T-helper 2 cell treated with Interferon-gamma antibody and Interleukin-4, amounts not matched to agents 100 ng/mL and 5 ng/mL, for 36 hours (primary cell): ENCODE measurements around the gene MYO15B. TPM values are rescaled to one million over a fixed set of nuclear protein-coding genes. Genes with fewer than 3 reads are reported as not detected.

ENCODE experiments used
- intact Hi-C: fragments of 100-400 bp; cut with micrococcal nuclease; formaldehyde crosslinking; loops from one replicate; pipeline ENCODE4 v1.15.1; 2023
- total RNA-seq: library from RNA; stranded (reverse); gene quantifications from 2 replicates; pipeline ENCODE4 v1.2.3, GENCODE V29; 2022

MYO15B gene
- total RNA-seq, 1 donor from 2014 or later: 53.8 TPM

DNA sequence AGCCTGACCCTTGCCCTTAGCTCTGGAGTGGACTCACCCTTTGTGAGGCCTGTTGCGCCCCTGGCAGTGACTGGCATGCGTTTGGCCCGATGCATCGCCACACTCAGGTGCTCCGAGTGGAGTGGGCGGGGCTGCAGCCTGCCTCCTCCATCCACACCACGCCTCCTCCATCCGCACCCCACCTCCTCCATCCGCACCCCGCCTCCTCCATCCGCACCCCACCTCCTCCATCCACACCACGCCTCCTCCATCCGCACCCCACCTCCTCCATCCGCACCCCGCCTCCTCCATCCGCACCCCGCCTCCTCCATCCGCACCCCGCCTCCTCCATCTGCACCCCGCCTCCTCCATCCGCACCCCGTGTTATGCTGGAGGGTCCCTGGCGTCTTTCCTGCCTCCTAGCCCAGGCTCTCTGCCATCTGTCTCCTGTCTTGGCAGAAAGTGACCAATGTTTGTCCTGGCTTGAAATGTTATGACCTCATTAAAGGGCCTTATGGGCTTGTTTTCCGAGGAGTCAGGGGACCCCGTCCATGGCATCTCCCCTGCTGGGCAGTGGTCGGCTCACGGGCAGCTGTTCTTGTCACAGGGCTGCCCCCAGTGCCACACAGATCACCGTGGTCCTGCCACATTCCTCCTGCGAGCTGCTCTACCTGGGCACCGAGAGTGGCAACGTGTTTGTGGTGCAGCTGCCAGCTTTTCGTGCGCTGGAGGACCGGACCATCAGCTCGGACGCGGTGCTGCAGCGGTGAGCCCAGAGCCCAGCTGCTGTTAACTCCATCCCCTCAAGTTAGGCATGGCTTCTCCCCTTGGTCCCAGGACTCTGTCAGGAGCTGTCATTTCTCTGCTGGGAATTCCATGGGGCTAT lies 28.7 kb upstream of the MYO15B start:
- intact Hi-C loops: no loop called here

DNA sequence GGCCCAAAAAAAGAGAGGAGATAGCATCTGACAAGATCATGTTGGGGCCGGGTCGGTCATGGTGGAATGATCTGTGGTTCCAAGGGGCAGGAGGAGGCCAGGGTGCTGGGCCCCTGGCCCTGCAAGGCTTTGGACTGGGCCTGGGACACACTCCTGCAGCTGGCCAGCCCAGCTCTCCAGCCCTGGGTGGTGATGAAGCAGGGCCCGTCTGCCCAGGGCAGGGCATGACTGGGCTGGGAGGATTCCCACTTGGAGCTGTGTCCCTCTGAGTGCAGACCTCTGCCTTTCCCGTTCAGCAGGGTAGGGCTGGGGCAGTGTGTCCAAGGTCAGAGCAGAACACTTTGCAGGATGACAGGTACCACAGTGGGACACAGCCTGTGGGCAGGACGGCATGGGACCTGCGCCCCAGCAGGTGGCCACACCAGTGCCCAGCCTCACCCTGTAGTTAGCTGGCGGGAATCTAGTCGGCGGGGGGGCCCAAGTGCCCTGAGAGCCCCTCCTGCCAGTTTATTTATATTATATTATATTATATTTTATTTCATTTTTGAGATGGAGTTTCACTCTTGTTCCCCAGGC lies 27.6 kb upstream of the MYO15B start:
- intact Hi-C loops: no loop called here

DNA sequence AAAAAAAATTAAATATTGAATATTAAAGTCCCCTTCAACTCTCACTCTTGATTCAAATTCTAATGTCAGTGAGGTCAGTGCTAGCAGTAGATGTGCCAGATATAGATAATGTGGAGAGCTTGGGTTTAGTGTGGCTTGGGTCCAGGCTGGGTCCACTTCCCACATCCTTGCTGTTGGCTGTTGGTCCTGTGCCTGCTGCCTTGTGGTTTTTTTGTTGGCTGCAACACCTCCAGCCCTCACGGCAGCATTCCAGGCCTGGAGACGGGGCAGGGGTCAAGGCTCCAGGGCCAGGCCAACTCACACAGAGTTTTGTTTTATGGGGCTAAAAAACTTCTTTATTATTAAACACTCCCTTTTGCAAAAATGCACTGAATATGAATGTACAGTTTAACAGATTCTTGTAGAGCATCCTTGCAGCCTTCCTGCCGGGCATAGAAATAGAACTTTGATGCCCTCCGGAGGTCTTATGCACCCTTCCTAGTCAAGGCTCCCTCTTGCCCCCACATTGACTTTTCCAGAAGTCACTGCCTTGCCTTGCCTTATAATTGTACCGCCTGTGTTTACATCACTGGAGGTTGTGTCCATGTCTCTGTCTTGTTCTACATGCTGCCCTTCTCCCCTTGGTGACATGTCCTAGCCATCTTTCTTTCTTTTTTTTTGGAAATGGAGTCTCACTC lies 25.5 kb upstream of the MYO15B start:
- intact Hi-C loops: no loop called here

DNA sequence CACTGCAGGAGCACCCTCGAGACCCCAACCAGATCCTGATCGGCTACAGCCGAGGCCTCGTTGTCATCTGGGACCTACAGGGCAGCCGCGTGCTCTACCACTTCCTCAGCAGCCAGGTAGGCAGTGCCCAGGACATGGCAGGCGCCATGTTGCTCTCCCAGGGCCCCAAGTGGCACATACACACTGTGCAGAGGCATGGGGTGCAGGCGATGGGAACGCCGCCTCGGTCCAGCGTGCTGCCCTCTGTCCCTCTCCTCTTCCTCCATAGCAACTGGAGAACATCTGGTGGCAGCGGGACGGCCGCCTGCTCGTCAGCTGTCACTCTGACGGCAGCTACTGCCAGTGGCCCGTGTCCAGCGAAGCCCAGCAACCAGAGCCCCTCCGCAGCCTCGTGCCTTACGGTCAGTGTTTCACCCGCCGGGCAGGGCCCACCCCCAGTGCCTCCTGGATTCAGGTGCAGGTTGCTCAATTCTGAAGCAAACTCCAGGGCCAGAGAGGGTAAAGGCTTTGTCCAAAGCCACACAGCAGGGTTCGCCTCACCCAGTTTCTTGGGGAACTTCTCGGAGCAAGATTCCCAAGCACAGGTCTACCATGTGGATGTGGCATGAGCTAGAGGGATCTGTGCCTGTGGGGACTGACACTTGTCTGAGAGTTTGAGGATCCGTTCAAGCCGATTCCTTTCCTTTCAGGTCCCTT lies 24.4 kb upstream of the MYO15B start:
- intact Hi-C loops: no loop called here

DNA sequence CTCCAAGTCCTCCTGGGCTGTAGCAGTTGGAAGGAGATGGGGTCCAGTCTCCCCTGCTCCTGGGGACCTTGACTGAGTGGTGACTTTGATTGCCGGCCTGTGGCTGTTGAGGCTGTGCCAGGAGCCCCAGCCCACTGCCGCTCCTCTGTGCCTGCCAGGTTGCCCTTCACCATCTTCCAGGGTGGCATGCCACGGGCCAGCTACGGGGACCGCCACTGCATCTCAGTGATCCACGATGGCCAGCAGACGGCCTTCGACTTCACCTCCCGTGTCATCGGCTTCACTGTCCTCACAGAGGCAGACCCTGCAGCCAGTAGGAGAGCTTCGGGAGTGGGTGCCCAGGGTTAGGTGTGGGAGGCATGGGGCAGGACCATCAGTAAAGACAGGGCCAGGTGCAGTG lies 23.4 kb upstream of the MYO15B start:
- intact Hi-C loops: no loop called here

DNA sequence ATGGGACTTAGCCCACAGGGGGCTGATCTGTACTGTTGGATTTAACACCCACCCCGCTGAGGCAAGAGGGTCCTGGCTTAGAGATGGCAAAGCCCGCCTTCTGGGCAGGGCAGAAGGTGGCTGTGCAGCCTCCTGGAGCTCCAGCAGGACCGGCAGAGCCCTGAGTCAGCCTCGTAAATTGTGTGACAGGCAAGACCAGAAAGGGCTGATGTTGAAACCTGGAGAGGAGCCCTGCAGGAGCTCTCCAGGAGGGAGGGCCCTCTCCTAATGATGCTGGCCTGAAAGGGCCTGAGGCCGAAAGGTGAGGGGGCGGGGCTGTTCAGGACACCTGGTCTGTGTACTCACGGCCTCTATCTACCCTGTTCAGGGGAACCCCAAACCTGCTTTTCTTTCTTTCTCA lies 22.5 kb upstream of the MYO15B start:
- intact Hi-C loops: no loop called here

DNA sequence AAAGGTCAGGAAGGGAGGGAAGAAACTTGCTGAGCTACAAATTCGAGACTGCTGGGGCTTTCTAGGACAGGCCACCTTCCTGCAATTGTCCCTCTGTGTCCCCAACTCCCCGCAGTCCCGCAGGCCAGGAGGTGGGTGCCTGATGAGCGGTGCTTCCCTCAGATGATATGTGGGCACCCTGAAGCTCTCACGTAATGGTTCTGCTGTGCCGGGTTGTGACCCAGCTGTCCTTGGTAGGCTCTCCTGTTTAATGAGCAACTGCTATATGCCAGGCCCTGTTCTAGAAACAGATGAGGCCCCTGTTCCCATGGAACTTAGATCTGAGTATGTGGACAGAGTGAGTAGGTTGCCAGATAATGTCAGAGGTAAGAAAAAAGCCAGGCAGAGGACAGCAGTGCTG lies 22.0 kb upstream of the MYO15B start:
- intact Hi-C loops: no loop called here

DNA sequence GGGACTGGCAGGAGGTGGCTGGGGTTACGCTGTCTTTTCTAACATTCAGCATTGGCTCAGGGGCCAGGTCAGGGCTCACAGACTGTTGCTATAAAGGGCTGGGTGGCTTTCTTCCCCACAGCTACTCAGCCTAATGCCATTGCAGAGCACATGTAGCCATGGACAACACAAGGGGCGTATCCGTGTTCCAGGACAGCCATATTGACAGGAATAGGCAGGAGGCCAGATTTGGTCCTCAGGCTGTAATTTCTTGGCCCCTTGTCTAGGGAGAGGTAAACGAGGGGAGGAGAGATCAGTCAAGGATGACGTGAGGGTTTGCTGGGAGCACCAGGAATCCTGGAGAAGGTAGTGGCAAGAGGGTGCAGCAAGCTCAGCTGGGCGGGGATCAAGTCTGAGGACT lies 21.2 kb upstream of the MYO15B start:
- intact Hi-C loops: no loop called here

DNA sequence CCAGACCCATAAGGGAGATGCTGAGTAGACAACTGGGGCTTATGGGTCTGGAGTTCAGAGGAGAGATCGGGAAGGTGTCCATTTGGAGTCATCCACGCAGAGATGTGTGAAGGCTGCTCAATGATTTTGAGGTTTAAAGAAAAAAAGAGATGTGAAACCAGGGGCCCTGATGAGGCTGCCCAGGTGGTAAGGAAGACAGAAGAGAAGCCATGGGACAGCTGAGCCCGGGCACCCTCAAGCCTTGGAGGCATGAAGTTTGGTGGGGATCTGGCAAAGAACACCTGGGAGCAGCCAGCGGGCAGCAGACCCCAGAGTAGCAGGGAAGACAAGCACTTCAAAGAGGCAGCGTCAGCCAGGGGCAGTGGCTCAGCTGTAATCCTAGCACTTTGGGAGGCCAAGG lies 20.8 kb upstream of the MYO15B start:
- intact Hi-C loops: no loop called here

DNA sequence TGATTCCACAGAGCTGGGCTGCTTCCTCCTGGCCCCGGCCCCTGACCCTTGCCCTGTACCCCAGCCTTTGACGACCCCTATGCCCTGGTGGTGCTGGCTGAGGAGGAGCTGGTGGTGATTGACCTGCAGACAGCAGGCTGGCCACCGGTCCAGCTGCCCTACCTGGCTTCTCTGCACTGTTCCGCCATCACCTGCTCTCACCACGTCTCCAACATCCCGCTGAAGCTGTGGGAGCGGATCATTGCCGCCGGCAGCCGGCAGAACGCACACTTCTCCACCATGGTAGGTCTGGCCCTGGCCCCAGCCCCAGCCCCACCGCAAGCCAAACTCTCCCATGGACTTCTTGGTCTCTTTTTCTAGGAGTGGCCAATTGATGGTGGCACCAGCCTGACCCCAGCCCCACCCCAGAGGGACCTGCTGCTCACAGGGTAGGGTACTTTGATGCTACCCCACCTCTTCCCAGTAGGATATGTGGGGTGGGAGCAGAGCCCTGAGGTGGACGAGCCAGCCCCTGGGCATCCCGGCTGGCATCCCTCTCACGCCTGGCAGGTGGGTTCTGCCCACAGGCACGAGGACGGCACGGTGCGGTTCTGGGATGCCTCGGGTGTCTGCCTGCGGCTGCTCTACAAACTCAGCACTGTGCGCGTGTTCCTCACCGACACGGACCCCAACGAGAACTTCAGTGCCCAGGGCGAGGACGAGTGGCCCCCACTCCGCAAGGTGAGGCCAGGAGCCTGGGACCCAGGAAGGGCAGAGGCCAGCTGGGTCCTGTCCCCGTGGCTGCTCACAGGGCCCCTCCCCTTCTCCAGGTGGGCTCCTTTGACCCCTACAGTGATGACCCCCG lies 19.0 kb upstream of the MYO15B start:
- intact Hi-C loops: no loop called here

DNA sequence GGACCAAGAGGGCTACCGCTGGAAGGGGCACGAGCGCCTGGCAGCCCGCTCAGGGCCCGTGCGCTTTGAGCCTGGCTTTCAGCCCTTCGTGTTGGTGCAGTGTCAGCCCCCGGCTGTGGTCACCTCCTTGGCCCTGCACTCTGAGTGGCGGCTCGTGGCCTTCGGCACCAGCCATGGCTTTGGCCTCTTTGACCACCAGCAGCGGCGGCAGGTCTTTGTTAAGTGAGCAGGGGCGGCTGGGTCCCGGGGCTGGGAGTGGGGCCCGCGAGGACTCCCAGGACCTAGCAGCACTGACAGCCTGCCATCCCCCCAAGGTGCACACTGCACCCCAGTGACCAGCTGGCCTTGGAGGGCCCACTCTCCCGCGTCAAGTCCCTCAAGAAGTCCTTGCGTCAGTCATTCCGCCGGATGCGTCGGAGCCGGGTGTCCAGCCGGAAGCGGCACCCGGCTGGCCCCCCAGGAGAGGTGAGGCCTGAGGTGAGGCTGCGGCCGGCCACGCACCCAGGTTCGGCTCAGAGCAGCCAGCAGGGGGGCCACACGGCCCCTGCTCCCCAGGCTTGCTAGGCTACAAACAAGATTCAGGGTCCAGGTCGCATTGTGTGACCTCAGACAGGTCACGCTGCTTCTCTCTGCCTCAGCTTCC lies 17.4 kb upstream of the MYO15B start:
- intact Hi-C loops: no loop called here

DNA sequence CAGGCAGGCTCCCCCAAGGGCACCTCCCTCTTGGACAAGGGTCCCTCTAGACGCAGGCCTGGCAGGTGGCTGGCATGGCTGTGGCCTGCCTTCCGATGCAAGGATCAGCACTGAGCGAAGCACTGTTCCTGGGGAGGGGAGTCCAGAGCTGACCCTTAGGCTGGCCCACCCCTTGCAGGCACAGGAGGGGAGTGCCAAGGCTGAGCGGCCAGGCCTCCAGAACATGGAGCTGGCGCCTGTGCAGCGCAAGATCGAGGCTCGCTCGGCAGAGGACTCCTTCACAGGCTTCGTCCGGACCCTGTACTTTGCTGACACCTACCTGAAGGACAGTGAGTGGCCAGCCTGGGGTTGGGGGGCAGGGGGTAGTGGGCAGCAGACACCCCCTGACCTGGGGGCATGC lies 16.8 kb upstream of the MYO15B start:
- intact Hi-C loops: no loop called here

DNA sequence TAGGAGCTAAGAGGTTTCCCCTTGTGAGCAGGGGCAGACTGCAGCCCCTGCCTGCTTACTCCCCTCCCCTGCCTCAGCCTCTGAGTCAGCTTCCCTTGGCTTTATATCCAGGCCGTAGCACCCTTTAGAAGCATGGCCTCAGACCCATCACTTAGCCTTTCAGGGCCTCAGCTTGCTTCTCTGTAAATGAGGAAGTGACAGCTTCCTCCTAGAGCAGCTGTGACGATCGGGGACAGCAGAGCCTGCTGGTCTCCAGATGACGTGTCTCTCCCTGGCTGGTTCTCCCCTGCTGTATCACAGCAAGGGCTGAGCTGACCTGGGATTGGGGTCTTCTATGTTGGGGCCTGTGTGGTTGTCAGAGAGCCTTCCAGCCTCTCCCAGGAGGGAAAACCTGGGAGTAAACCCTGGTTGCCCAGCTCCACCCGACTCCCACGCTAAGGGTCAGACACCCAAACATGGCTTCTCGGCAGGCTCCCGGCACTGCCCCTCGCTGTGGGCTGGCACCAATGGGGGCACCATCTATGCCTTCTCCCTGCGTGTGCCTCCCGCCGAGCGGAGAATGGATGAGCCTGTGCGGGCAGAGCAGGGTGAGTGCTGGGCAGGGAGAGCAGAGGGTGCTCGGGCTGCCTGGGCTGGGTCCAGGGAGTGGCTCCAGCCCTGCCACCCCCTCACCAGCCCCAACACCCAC lies 16.3 kb upstream of the MYO15B start:
- intact Hi-C loops: no loop called here

DNA sequence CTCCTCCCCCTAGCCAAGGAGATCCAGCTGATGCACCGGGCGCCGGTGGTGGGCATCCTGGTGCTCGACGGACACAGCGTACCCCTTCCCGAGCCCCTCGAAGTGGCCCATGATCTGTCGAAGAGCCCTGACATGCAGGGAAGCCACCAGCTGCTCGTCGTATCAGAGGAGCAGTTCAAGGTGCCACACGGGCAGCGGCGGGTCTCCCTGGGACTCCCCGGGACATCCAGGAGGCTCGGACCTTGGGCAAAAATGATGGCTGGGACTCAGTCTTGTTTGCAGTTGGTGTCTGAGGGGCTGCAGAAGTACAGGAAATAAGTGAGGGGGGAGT lies 15.8 kb upstream of the MYO15B start:
- intact Hi-C loops: no loop called here

DNA sequence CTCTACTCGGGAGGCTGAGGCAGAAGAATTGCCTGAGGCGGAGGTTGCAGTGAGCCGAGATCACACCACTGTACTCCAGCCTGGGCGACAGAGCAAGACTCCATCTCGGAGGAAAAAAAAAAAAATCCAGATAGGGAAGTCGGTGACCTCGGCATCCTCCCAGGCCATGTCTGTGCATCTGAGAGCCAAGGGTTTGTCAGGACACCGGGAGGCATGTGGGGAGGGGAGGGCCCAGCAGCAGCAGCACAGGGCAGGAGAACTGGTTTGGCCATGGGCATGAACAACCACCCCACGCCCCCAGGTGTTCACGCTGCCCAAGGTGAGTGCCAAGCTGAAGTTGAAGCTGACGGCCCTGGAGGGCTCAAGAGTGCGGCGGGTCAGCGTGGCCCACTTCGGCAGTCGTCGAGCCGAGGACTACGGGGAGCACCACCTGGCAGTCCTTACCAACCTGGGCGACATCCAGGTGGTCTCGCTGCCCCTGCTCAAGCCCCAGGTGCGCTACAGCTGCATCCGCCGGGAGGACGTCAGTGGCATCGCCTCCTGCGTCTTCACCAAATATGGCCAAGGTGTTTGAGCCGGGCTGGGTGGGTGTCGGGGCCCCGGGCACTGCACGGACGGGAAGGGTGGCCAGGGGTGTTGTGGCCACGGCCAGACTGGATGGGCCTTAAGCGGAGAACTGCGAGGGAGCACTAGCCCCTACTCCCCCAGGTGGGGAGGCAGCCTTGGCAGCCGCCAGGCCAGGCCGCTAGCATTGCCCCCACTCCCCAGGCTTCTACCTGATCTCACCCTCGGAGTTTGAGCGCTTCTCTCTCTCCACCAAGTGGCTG lies 14.7 kb upstream of the MYO15B start:
- intact Hi-C loops: no loop called here

DNA sequence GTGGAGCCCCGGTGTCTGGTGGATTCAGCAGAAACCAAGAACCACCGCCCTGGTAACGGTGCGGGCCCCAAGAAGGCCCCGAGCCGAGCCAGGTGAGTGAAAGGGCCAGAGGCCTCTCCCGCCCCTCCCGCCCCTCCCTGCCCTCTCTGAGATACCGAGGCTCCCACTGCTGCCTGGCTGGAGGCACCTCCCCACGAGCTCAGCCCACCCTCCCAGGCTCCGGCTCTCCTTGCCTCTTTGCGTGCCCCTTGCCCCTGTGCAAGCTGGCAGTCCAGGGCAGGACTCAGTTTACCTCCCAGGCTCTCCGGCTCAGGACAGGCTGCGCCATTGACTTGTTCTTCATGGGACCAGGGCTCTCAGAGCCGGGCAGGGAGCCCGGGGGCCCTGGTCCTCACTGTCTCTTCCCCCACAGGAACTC lies 14.1 kb upstream of the MYO15B start:
- intact Hi-C loops: no loop called here

DNA sequence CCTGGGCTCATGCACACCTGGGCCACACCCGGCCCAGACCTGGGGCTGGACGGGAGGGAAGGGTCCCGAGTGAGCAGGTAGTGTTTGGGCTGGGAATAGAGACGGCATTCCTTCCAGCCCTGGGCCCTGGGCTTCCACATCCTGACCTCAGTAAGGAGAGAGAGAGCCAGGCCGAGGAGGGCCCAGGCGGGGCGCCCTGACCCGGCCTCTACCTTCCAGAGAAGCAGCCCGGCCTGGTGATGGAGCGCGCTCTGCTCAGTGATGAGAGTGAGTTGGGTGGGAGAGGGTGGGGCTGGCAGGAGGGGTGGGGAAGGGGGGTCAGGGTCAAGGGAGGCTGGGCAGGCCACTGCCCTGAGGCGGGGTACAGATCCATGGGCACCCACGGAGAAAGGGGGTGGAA lies 13.6 kb upstream of the MYO15B start:
- intact Hi-C loops: no loop called here

DNA sequence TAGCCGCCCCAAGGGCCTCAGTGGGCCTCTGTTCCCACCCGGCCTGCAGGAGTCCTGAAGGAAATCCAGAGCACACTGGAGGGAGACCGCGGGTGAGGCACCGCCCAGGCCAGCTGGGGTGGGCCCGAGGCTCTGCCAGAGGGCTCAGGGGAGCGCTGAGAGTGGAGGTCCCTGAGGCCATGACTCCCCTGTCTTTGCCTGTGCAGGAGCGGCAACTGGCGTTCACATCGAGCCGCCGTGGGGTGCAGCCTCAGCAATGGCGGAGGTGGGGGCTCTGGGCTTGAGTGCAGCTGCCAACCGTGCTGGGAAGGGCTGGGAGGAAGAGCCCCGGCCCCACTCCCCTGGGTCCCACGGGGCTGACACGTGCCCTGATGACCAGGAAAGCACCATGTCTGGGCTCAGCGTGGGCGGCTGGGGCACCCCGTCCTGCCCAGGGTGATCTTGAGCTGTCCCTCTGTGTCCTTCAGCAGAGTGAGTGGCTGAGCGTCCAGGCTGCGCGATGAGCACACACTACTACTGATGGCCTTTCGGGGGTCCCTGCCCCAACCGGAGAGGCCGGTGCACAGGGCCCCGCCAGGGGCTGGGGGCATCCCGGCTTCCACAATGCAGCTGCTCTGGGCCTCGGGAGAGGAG lies 13.1 kb upstream of the MYO15B start:
- intact Hi-C loops: no loop called here

DNA sequence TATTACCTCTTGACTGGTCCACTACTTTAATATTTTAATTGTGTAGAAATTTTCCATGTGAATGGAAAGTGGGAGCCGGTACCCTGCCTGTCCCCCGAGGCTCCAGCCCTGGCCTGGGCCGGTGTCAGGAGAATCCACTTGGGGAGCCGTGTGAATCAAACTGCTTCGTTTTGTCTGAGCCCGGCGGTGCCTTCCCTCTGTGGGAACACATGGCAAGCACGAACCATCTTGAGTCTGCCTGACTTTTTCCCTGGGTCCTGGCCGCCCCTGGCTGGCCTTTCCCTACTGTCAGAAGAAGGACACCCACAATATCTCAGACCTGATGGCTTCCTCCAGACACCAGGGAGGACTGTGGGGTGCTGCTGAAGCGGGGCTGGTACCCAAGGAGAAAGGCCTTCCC lies 12.4 kb upstream of the MYO15B start:
- intact Hi-C loops: no loop called here
